HepG2 (cell line): ENCODE results near the gene ANKRD13D. TPM values are rescaled to one million over a fixed set of nuclear protein-coding genes. Genes with fewer than 3 reads are reported as not detected.

Source experiments
- CHD2 ChIP-seq: IDR thresholded peaks from 2 replicates; pipeline ENCODE4 v1.6.1; 2011; ENCODE audit warnings: low read depth, low read length, improper control_type of control experiment
- GZF1 ChIP-seq: sonication (generic); formaldehyde crosslinking; IDR thresholded peaks from 2 replicates; pipeline ENCODE4 v1.5.1; 2020; ENCODE audit warnings: mild to moderate bottlenecking, missing genetic modification reagents
- HNRNPUL1 ChIP-seq: fragments of 200-400 bp; formaldehyde crosslinking; IDR thresholded peaks from 2 replicates; pipeline ENCODE4 v1.6.1; 2017; ENCODE audit warnings: low read depth, mild to moderate bottlenecking, low read length, moderate library complexity
- KDM1A ChIP-seq: IDR thresholded peaks from 2 replicates; pipeline ENCODE4 v1.6.1; 2016; ENCODE audit warnings: missing compliant biosample characterization
- MAX ChIP-seq: IDR thresholded peaks from 2 replicates; pipeline ENCODE4 v1.6.1; 2012; ENCODE audit warnings: inconsistent platforms
- MLXIP ChIP-seq: sonication (generic); formaldehyde crosslinking; IDR thresholded peaks from 2 replicates; pipeline ENCODE4 v1.9.0; 2021; ENCODE audit warnings: missing genetic modification reagents, borderline replicate concordance
- NFE2L1 ChIP-seq: sonication (generic); formaldehyde crosslinking; IDR thresholded peaks from 2 replicates; pipeline ENCODE4 v1.4.0; 2020; ENCODE audit warnings: missing genetic modification reagents, mild to moderate bottlenecking, borderline replicate concordance
- NPAS2 ChIP-seq: sonication (generic); formaldehyde crosslinking; IDR thresholded peaks from 2 replicates; pipeline ENCODE4 v1.8.0; 2022; ENCODE audit warnings: mild to moderate bottlenecking, missing genetic modification reagents, borderline replicate concordance
- PHF8 ChIP-seq: sonication (generic); formaldehyde crosslinking; IDR thresholded peaks from 2 replicates; pipeline ENCODE4 v1.5.0; 2020; ENCODE audit warnings: missing genetic modification reagents
- POGZ ChIP-seq: sonication (generic); formaldehyde crosslinking; IDR thresholded peaks from 2 replicates; pipeline ENCODE4 v1.4.0; 2020; ENCODE audit warnings: mild to moderate bottlenecking, missing genetic modification reagents
- STAT5B ChIP-seq: sonication (generic); formaldehyde crosslinking; IDR thresholded peaks from 2 replicates; pipeline ENCODE4 v1.4.0; 2020; ENCODE audit warnings: missing genetic modification reagents
- TSC22D2 ChIP-seq: sonication (generic); formaldehyde crosslinking; IDR thresholded peaks from 2 replicates; pipeline ENCODE4 v1.5.1; 2020; ENCODE audit warnings: missing genetic modification reagents, mild to moderate bottlenecking, borderline replicate concordance
- ZBED4 ChIP-seq: sonication (generic); formaldehyde crosslinking; IDR thresholded peaks from 2 replicates; pipeline ENCODE4 v1.4.0; 2020; ENCODE audit warnings: missing genetic modification reagents, borderline replicate concordance
- ZFP36L2 ChIP-seq: sonication (generic); formaldehyde crosslinking; IDR thresholded peaks from 2 replicates; pipeline ENCODE4 v1.4.0; 2020; ENCODE audit warnings: missing genetic modification reagents
- ZNF362 ChIP-seq: sonication (generic); formaldehyde crosslinking; IDR thresholded peaks from 2 replicates; pipeline ENCODE4 v1.4.0; 2020; ENCODE audit warnings: missing genetic modification reagents, mild to moderate bottlenecking, borderline replicate concordance
- ZNF382 ChIP-seq: sonication (generic); formaldehyde crosslinking; IDR thresholded peaks from 2 replicates; pipeline ENCODE4 v1.5.0; 2020; ENCODE audit warnings: missing genetic modification reagents, mild to moderate bottlenecking, borderline replicate concordance
- ZNF501 ChIP-seq: sonication (generic); formaldehyde crosslinking; IDR thresholded peaks from 2 replicates; pipeline ENCODE4 v1.5.1; 2020; ENCODE audit warnings: mild to moderate bottlenecking, moderate library complexity, missing genetic modification reagents
- ZNF513 ChIP-seq: sonication (generic); formaldehyde crosslinking; conservative IDR thresholded peaks from 2 replicates; pipeline ENCODE4 v1.5.0; 2020; ENCODE audit warnings: missing genetic modification reagents
- ZNF546 ChIP-seq: sonication (generic); formaldehyde crosslinking; conservative IDR thresholded peaks from 2 replicates; pipeline ENCODE4 v1.8.1; 2023; ENCODE audit warnings: mild to moderate bottlenecking, missing genetic modification reagents
- ZNF577 ChIP-seq: sonication (generic); formaldehyde crosslinking; IDR thresholded peaks from 2 replicates; pipeline ENCODE4 v1.4.0; 2020; ENCODE audit warnings: mild to moderate bottlenecking, low read depth, missing genetic modification reagents, borderline replicate concordance
- polyA plus RNA-seq, 8 experiments: library from polyadenylated mRNA; depleted of rRNA in 3 of 8; stranded (reverse) in 7 of 8; unstranded in 1 of 8; fragments of >200 nt; fragmentation: Illumina TruSeq in 4 of 8; extraction: Trizol in 4 of 8; gene quantifications; 2 replicates each; pipeline versions ENCODE4 v1.2.1 to v1.2.3, GENCODE V29; 2011 to 2016; ENCODE audit warnings: low read depth in 4 of 8, missing spikeins in 1 of 8, mixed read lengths in 1 of 8; ENCODE audit not compliant: insufficient read depth in 1 of 8
- total RNA-seq, 5 experiments: library from RNA; depleted of rRNA; stranded (reverse); fragments of >200 nt; fragmentation: Illumina TruSeq; extraction: Trizol; gene quantifications; 2 replicates each; pipeline ENCODE4 v1.2.3, GENCODE V29; 2016; ENCODE audit warnings: low read depth in 1 of 5

The ANKRD13D gene
- total and polyA plus RNA-seq, 2 of the 13 experiments (the other 11 are each of a cell fraction or from before 2014, with no cell fraction given): 18.6 to 27.3 TPM

GRCh38 chr11:67303132-67303834 is 14.2 kb downstream of the ANKRD13D start, which contains the start of gene SSH3 (continued):
- TF ChIP-seq ZNF513 (CRISPR knock-in tag): no peak
- no peak for TF ChIP-seq KDM1A (CRISPR knock-in tag)
- TF ChIP-seq ZNF546 (CRISPR knock-in tag): no peak
- no peak for TF ChIP-seq ZNF362 (CRISPR knock-in tag)
- TF ChIP-seq MLXIP (CRISPR knock-in tag): no peak
- 0 out of 2 replicates have a peak, but pooled peaks have one; percentile 43 for TF ChIP-seq STAT5B (CRISPR knock-in tag)
- peak; percentile 63; the same call in 1 of the 2 replicates for TF ChIP-seq ZBED4
- TF ChIP-seq POGZ (CRISPR knock-in tag): 0 out of 2 replicates have a peak, but pooled peaks have one; percentile 16
- TF ChIP-seq ZNF382: no peak
- TF ChIP-seq ZNF577: no peak
- TF ChIP-seq CHD2: no peak
- peak; percentile 65; the same call in 1 of the 2 replicates for TF ChIP-seq ZNF501
- peak; percentile 70 for TF ChIP-seq PHF8 (CRISPR knock-in tag)
- peak; percentile 43 for TF ChIP-seq MAX
- no peak for TF ChIP-seq HNRNPUL1
- no peak for TF ChIP-seq NPAS2 (CRISPR knock-in tag)
- TF ChIP-seq TSC22D2 (CRISPR knock-in tag): no peak
- TF ChIP-seq ZFP36L2 (CRISPR knock-in tag): no peak
- no peak for TF ChIP-seq GZF1
- no peak for TF ChIP-seq NFE2L1 (CRISPR knock-in tag)
